Liver (tissue), 9 donors: Measurements from ENCODE around the gene SLC5A5. TPM values are rescaled to one million over a fixed set of nuclear protein-coding genes. Genes with fewer than 3 reads are reported as not detected.

Experiments used
- DNase-seq: peaks from one replicate; pipeline ENCODE4 v3.0.0-alpha.2; 2017; ENCODE audit warnings: low spot score
- H3K27ac ChIP-seq, 2 donors: one replicate each; pipeline ENCODE4 v1.7.0; 2013; ENCODE audit warnings: inconsistent platforms in 2 of 2, low read length in 2 of 2, control low read depth in 1 of 2, low read depth in 1 of 2, mild to moderate bottlenecking in 1 of 2
- H3K27me3 ChIP-seq, 4 donors: one replicate each; pipeline versions ENCODE4 v1.6.1 to v1.7.0; 2013; ENCODE audit warnings: low read length in 3 of 4, inconsistent platforms in 1 of 4, mild to moderate bottlenecking in 1 of 4, moderate library complexity in 1 of 4; ENCODE audit not compliant: control insufficient read depth in 4 of 4, insufficient read depth in 4 of 4
- H3K36me3 ChIP-seq, 4 donors: one replicate each; pipeline versions ENCODE4 v1.6.1 to v1.7.0; 2013; ENCODE audit warnings: low read length in 3 of 4, mild to moderate bottlenecking in 3 of 4, low read depth in 1 of 4, moderate library complexity in 1 of 4; ENCODE audit not compliant: control insufficient read depth in 4 of 4, insufficient read depth in 3 of 4
- H3K4me1 ChIP-seq, 4 donors: one replicate each; pipeline versions ENCODE4 v1.6.1 to v1.7.0; 2013; ENCODE audit warnings: low read length in 3 of 4, mild to moderate bottlenecking in 3 of 4, moderate library complexity in 1 of 4; ENCODE audit not compliant: control insufficient read depth in 4 of 4, insufficient read depth in 4 of 4
- H3K4me3 ChIP-seq, 3 donors: one replicate each; pipeline versions ENCODE4 v1.6.1 to v1.7.0; 2013; ENCODE audit warnings: low read length in 3 of 3, control low read depth in 1 of 3, low read depth in 1 of 3, mild to moderate bottlenecking in 1 of 3
- H3K9ac ChIP-seq, 2 donors: one replicate each; pipeline ENCODE4 v1.7.0; 2013; ENCODE audit warnings: low read length in 2 of 2, mild to moderate bottlenecking in 2 of 2, moderate library complexity in 2 of 2, control low read depth in 1 of 2, low read depth in 1 of 2
- H3K9me3 ChIP-seq, 4 donors: one replicate each; pipeline versions ENCODE4 v1.6.1 to v1.7.0; 2013; ENCODE audit warnings: low read length in 3 of 4; ENCODE audit not compliant: control insufficient read depth in 4 of 4
- ATF3 ChIP-seq: IDR thresholded peaks from 2 replicates; pipeline ENCODE4 v1.6.1; 2016; ENCODE audit warnings: antibody characterized with exemption
- CTCF ChIP-seq: fragments of 150-350 bp; IDR thresholded peaks from 2 replicates; pipeline ENCODE4 v1.5.1; 2017; ENCODE audit warnings: improper control_type of control experiment, low read depth, low read length; ENCODE audit not compliant: missing input control
- EGR1 ChIP-seq, 2 donors: IDR thresholded peaks; 2 replicates each; pipeline ENCODE4 v1.6.1; 2016 to 2018; ENCODE audit warnings: antibody characterized with exemption in 2 of 2, low read depth in 2 of 2
- FOXA1 ChIP-seq: IDR thresholded peaks from 2 replicates; pipeline ENCODE4 v1.6.1; 2016; ENCODE audit warnings: antibody characterized with exemption
- FOXA2 ChIP-seq: IDR thresholded peaks from 2 replicates; pipeline ENCODE4 v1.6.1; 2016; ENCODE audit warnings: antibody characterized with exemption
- GABPA ChIP-seq, 2 donors: IDR thresholded peaks in 1 of 2; conservative IDR thresholded peaks in 1 of 2; 2 replicates each; pipeline ENCODE4 v1.6.1; 2016; ENCODE audit warnings: antibody characterized with exemption in 2 of 2, mild to moderate bottlenecking in 1 of 2, moderate library complexity in 1 of 2
- HNF4G ChIP-seq: IDR thresholded peaks from 2 replicates; pipeline ENCODE4 v1.6.1; 2016; ENCODE audit warnings: antibody characterized with exemption
- JUND ChIP-seq, 2 donors: IDR thresholded peaks; 2 replicates each; pipeline ENCODE4 v1.6.1; 2016; ENCODE audit warnings: antibody characterized with exemption in 2 of 2
- MAX ChIP-seq: IDR thresholded peaks from 2 replicates; pipeline ENCODE4 v1.6.1; 2016; ENCODE audit warnings: antibody characterized with exemption
- NR2F2 ChIP-seq: IDR thresholded peaks from 2 replicates; pipeline ENCODE4 v1.6.1; 2016; ENCODE audit warnings: antibody characterized with exemption
- RAD21 ChIP-seq, 2 donors: IDR thresholded peaks; 2 replicates each; pipeline ENCODE4 v1.6.1; 2016; ENCODE audit warnings: antibody characterized with exemption in 2 of 2, mild to moderate bottlenecking in 2 of 2
- REST ChIP-seq: IDR thresholded peaks from 2 replicates; pipeline ENCODE4 v1.6.1; 2016; ENCODE audit warnings: antibody characterized with exemption, mild to moderate bottlenecking
- RXRA ChIP-seq, 2 donors: IDR thresholded peaks; 2 replicates each; pipeline ENCODE4 v1.6.1; 2017 to 2018; ENCODE audit warnings: antibody characterized with exemption in 2 of 2, mild to moderate bottlenecking in 1 of 2
- SP1 ChIP-seq: IDR thresholded peaks from 2 replicates; pipeline ENCODE4 v1.6.1; 2018; ENCODE audit warnings: antibody characterized with exemption, mild to moderate bottlenecking
- TAF1 ChIP-seq: conservative IDR thresholded peaks from 2 replicates; pipeline ENCODE4 v1.6.1; 2016; ENCODE audit warnings: antibody characterized with exemption, mild to moderate bottlenecking
- YY1 ChIP-seq: IDR thresholded peaks from 2 replicates; pipeline ENCODE4 v1.6.1; 2016; ENCODE audit warnings: antibody characterized with exemption, mild to moderate bottlenecking
- ZBTB33 ChIP-seq: IDR thresholded peaks from 2 replicates; pipeline ENCODE4 v1.6.1; 2016; ENCODE audit warnings: antibody characterized with exemption
- WGBS: extraction: QIAGEN DNeasy Blood & Tissue Kit; methylation state at CpG from one replicate; pipeline ENCODE4 v1.1.7; 2013; 5-methylcytosine and 5-hydroxymethylcytosine counted together
- polyA plus RNA-seq, 2 donors: library from polyadenylated mRNA; stranded (reverse) in 1 of 2; unstranded in 1 of 2; fragments of 200-250 nt in 1 of 2; fragments of >200 nt in 1 of 2; fragmentation: Nextera tagmentation in 1 of 2; extraction: Ambion mirVana in 1 of 2; gene quantifications; one replicate each; pipeline versions ENCODE4 v1.2.1 to v1.2.3, GENCODE V29; 2013 to 2015
- total RNA-seq, 2 donors: library from RNA; depleted of rRNA; stranded (reverse); fragments of >200 nt; gene quantifications; one replicate each; pipeline ENCODE4 v1.2.3, GENCODE V29; 2014
- donor health status: healthy.
- donor health status: healthy.
- donor health status: healthy.
- donor health status: healthy.
- donor health status: healthy.

Gene SLC5A5
- total and polyA plus RNA-seq, 4 donors, result 0.09 TPM; not detected in 3

GRCh38 chr19:17835182-17836006, 36.4 kb upstream of the SLC5A5 start:
- 66% methylated on average over 8 of the region's 8 CpGs for WGBS
- no peaks in the 10 kb centered on the region for H3K36me3 ChIP-seq
- no peak for DNase-seq

GRCh38 chr19:17836530-17836929, 35.2 kb upstream of the SLC5A5 start:
- H3K36me3 ChIP-seq, result no peaks in the 10 kb centered on the region
- H3K9me3 ChIP-seq, result no peaks in the 10 kb centered on the region
- no peak overlapping the region for H3K9ac ChIP-seq
- 55% methylated on average over 4 of the region's 4 CpGs for WGBS
- no peak overlapping the region for H3K27ac ChIP-seq
- no peak for DNase-seq
- H3K4me3 ChIP-seq, result no peak overlapping the region
- H3K27me3 ChIP-seq, result no peaks in the 10 kb centered on the region
- peaks cover 0 to 1% (median 0%) of the 10 kb centered on the region in 4 donors for H3K4me1 ChIP-seq
- no peak for TF ChIP-seq MAX
- TF ChIP-seq YY1, result no peak
- no peak for TF ChIP-seq FOXA1
- TF ChIP-seq NR2F2, result no peak
- TF ChIP-seq ATF3, result no peak
- no peak for TF ChIP-seq ZBTB33
- no peak for TF ChIP-seq TAF1
- no peak for TF ChIP-seq RXRA (IDR thresholded peaks at IDR 0.05)
- TF ChIP-seq GABPA (IDR thresholded peaks at IDR 0.05 in 1 of 2, conservative IDR thresholded peaks at IDR 0.05 in 1 of 2), result no peak
- TF ChIP-seq CTCF, result no peak
- TF ChIP-seq EGR1 (IDR thresholded peaks at IDR 0.05; ENCODE audit: low read depth in 2 of 2), result no peak
- no peak for TF ChIP-seq JUND (IDR thresholded peaks at IDR 0.05)
- TF ChIP-seq RAD21 (IDR thresholded peaks at IDR 0.05), result no peak

More at GRCh38 chr19:17835182-17836006, 36.4 kb upstream of the SLC5A5 start:
- no peak overlapping the region for H3K4me3 ChIP-seq
- no peak overlapping the region for H3K9ac ChIP-seq
- H3K4me1 ChIP-seq, result peaks cover 0 to 2% (median 0%) of the 10 kb centered on the region in 4 donors
- H3K27ac ChIP-seq, result no peak overlapping the region
- no peaks in the 10 kb centered on the region for H3K27me3 ChIP-seq
- TF ChIP-seq EGR1 (IDR thresholded peaks at IDR 0.05; ENCODE audit: low read depth in 2 of 2), result no peak
- TF ChIP-seq FOXA2, result no peak
- TF ChIP-seq REST, result no peak
- no peak for TF ChIP-seq TAF1
- no peak for TF ChIP-seq SP1
- no peak for TF ChIP-seq HNF4G
- TF ChIP-seq MAX, result no peak
- no peak for TF ChIP-seq GABPA (IDR thresholded peaks at IDR 0.05 in 1 of 2, conservative IDR thresholded peaks at IDR 0.05 in 1 of 2)
- TF ChIP-seq JUND (IDR thresholded peaks at IDR 0.05), result no peak
- TF ChIP-seq NR2F2, result no peak
- TF ChIP-seq ATF3, result no peak
- TF ChIP-seq FOXA1, result no peak
- no peaks in the 10 kb centered on the region for H3K9me3 ChIP-seq
